Esophagus muscularis mucosa (tissue), 4 donors: ENCODE results near the gene RPL6.

Experiments
- CTCF ChIP-seq, 3 experiments: fragments of 200-600 bp in 2 of 3; fragments of 450-650 bp in 1 of 3; sonication (generic) in 2 of 3; IDR thresholded peaks; one replicate each; pipeline ENCODE4 v1.5.1; 2017 to 2019; ENCODE audit warnings: antibody characterized with exemption in 3 of 3, mild to moderate bottlenecking in 2 of 3, moderate library complexity in 1 of 3
- EP300 ChIP-seq: sonication (generic); formaldehyde crosslinking; IDR thresholded peaks from one replicate; pipeline ENCODE4 v1.6.1; 2017; ENCODE audit warnings: antibody characterized with exemption
- POLR2A ChIP-seq: fragments of 450-650 bp; IDR thresholded peaks from one replicate; pipeline ENCODE4 v1.6.1; 2017; ENCODE audit warnings: antibody characterized with exemption, moderate library complexity, mild to moderate bottlenecking, low read depth
- POLR2AphosphoS5 ChIP-seq, 2 donors: sonication (generic); formaldehyde crosslinking; IDR thresholded peaks; one replicate each; pipeline ENCODE4 v1.6.1; 2017; ENCODE audit warnings: antibody characterized with exemption in 2 of 2

- TF ChIP-seq CTCF (IDR thresholded peaks at IDR 0.05) (no peak), POLR2A (no peak), POLR2AphosphoS5 (IDR thresholded peaks at IDR 0.05) (no peak), EP300 (no peak)
Measured at GRCh38 chr12:112431965-112432364, 22.6 kb upstream of the RPL6 start.
